Duodenal mucosa (tissue), 2 donors: Measurements from ENCODE around the gene P2RY11.

Experiments
- H3K27ac ChIP-seq: one replicate; pipeline ENCODE4 v1.7.0; 2013; ENCODE audit warnings: low read depth, low read length
- H3K27me3 ChIP-seq, 2 donors: one replicate each; pipeline ENCODE4 v1.7.0; 2013; ENCODE audit warnings: low read length in 2 of 2, control low read depth in 1 of 2; ENCODE audit not compliant: insufficient read depth in 2 of 2, control insufficient read depth in 1 of 2
- H3K36me3 ChIP-seq, 2 donors: one replicate each; pipeline ENCODE4 v1.7.0; 2013; ENCODE audit warnings: low read length in 2 of 2, control low read depth in 1 of 2; ENCODE audit not compliant: insufficient read depth in 2 of 2, control insufficient read depth in 1 of 2
- H3K4me1 ChIP-seq, 2 donors: one replicate each; pipeline ENCODE4 v1.7.0; 2013; ENCODE audit warnings: low read length in 2 of 2, control low read depth in 1 of 2; ENCODE audit not compliant: insufficient read depth in 2 of 2, control insufficient read depth in 1 of 2
- H3K4me3 ChIP-seq, 2 donors: one replicate each; pipeline ENCODE4 v1.7.0; 2013; ENCODE audit warnings: low read length in 2 of 2, low read depth in 1 of 2
- H3K9ac ChIP-seq, 2 donors: one replicate each; pipeline ENCODE4 v1.7.0; 2013; ENCODE audit warnings: low read length in 2 of 2, low read depth in 1 of 2
- H3K9me3 ChIP-seq, 2 donors: one replicate each; pipeline ENCODE4 v1.7.0; 2013; ENCODE audit warnings: low read length in 2 of 2, control low read depth in 1 of 2; ENCODE audit not compliant: control insufficient read depth in 1 of 2

The P2RY11 gene

DNA sequence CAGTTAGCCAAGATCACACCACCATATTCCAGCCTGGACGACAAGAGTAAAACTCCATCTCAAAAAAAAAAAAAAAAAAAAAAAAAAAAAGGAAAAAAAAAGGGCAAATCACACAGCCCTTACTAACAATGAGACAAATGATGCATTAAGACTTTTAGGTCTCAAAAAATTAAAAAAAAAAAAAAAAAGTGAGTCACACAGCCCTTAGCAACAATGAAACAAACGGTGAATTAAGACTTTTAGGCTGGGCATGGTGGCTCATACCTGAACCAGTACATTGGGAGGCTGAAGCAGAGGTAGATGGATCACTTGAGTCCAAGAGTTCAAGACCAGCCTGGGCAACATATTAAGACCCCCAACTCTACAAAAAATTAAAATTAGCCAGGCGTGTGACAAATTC is 40.6 kb downstream of the P2RY11 start:
- Histone ChIP-seq H3K4me3 (no peak overlapping the region), H3K27me3 (no peaks in the 10 kb centered on the region), H3K9ac (no peak overlapping the region), H3K36me3 (peaks cover 36 to 83% of the 10 kb centered on the region in 2 donors), H3K9me3 (no peaks in the 10 kb centered on the region), H3K4me1 (no peaks in the 10 kb centered on the region), H3K27ac (no peak overlapping the region)

DNA sequence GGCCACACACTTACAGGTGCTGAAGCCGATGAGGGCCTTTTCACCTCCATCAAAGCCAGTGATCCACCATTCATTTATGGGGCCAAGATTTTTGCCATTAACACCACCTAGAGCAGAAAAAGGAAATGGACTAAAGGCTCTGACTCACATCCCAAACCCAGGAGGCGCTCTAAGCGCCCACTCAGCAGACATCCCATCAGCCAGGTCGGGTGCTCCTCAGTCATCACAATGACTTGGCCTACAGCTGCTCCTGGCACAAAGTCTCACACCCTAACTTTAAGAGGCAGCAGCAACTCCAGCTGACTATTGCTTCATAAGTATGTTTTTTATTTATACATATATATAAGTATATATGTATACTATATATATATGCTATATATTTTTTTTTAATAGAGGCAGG is 44.3 kb downstream of the P2RY11 start:
- no peaks in the 10 kb centered on the region for H3K9me3 ChIP-seq
- H3K36me3 ChIP-seq: peaks cover 35 to 96% of the 10 kb centered on the region in 2 donors
- H3K4me3 ChIP-seq: no peak overlapping the region
- H3K4me1 ChIP-seq: no peaks in the 10 kb centered on the region
- no peaks in the 10 kb centered on the region for H3K27me3 ChIP-seq
- H3K9ac ChIP-seq: no peak overlapping the region
- no peak overlapping the region for H3K27ac ChIP-seq

DNA sequence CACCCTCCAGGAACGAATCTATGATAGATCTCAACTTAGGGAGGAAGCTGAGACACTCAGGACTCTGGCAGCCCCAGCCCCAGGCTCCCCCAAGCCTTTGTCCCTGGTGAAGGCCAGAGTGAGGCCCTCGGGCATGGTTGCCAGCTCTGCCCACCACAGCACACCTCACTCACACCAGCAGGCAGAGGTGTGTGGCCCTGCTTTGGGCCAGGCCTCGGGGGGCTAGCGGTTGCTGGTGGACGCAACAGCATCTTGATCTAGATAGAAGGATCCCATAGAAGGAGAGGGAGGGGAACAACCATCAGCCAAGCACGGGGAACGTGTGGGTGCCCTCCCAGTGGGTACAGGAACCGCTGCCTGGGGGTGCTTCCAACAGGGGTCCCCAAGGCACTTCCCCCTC is 46.6 kb downstream of the P2RY11 start:
- no peak overlapping the region for H3K27ac ChIP-seq
- H3K9me3 ChIP-seq: no peaks in the 10 kb centered on the region
- no peak overlapping the region for H3K9ac ChIP-seq
- H3K4me3 ChIP-seq: no peak overlapping the region
- H3K4me1 ChIP-seq: no peaks in the 10 kb centered on the region
- peaks cover 32 to 94% of the 10 kb centered on the region in 2 donors for H3K36me3 ChIP-seq
- no peaks in the 10 kb centered on the region for H3K27me3 ChIP-seq

DNA sequence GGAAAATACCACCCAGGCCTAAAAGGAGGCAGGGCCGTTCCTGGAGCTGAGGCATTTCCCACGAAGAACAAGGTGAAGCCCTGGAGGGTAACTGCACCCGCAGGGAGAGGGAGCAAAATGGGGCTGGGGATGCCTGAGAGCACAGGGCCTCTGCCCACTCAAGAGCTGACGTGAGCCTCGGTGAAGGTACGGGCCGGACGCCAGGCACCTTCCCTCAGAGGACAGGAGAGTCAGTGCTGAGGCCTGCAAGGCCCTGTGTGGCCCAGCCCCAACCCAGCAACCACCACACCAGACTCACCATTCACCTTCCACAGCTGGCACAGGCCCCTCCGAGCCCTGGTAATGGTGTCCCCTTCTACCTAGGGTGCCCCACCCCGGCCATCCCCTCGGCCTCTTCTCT is 47.0 kb downstream of the P2RY11 start:
- no peaks in the 10 kb centered on the region for H3K9me3 ChIP-seq
- H3K36me3 ChIP-seq: peaks cover 34 to 95% of the 10 kb centered on the region in 2 donors

DNA sequence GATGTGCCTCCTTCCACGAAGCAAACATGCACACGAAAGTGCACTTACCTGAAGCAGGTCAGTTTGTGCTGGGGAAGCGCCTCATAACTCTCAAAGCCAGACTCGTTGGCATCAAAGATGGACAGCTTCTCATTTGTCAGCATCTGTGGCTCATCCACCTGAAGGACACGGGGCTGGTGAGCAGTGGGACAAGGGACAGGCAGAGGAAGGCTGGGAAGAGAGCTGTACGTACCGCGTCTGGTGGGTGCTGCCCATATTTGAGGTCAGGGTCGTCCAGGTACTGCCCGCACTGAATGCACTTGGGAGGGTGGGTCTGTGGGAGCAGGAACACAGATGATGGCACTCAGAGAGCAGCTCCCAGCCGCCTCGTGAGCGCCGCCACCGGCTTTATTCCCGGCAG is 48.1 kb downstream of the P2RY11 start:
- Histone ChIP-seq H3K27ac (no peak overlapping the region), H3K9me3 (no peaks in the 10 kb centered on the region), H3K27me3 (no peaks in the 10 kb centered on the region), H3K4me3 (no peak overlapping the region), H3K9ac (no peak overlapping the region), H3K4me1 (no peaks in the 10 kb centered on the region), H3K36me3 (peaks cover 27 to 93% of the 10 kb centered on the region in 2 donors)

More for the DNA sequence above, 47.0 kb downstream of the P2RY11 start:
- no peaks in the 10 kb centered on the region for H3K4me1 ChIP-seq
- no peak overlapping the region for H3K4me3 ChIP-seq
- H3K27me3 ChIP-seq: no peaks in the 10 kb centered on the region
- H3K27ac ChIP-seq: no peak overlapping the region
- H3K9ac ChIP-seq: no peak overlapping the region

DNA sequence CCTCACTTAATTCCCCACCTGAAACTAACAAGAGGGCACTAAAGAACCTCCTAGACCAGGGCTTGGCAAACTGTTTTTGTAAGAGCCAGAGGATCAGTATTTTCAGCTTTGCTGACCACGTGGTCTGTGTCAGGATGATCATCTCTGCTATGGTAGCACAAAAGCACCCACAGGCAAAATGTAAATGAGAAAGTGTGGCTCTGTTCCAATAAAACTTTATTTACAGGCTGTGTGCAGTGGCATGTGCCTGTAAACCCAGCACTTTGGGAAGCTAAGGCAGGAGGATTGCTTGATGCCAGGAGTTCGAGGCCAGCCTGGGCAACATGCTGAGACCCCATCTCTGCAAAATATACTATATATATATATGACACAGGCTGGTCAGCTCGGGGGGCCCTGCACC is 52.0 kb downstream of the P2RY11 start:
- Histone ChIP-seq H3K36me3 (peaks cover 21 to 86% of the 10 kb centered on the region in 2 donors), H3K9me3 (no peaks in the 10 kb centered on the region), H3K4me3 (no peak overlapping the region), H3K4me1 (no peaks in the 10 kb centered on the region), H3K9ac (no peak overlapping the region), H3K27me3 (no peaks in the 10 kb centered on the region), H3K27ac (no peak overlapping the region)
